NCI-H82 treated with DMSO at 0.1 percent for 48 hours (cell line): ENCODE data around the gene KCNN3.
"Not testable (repeated sequence)": the region's sequence is repeated elsewhere in the genome, so short reads cannot be mapped to it uniquely, and the experiment has no call there.

Source experiments
- DNase-seq: peaks from one replicate; lab custom pipeline; 2025; ENCODE audit not compliant: unreplicated experiment; lab: John Stamatoyannopoulos, UW

KCNN3 gene

GRCh38 chr1:154670310-154671270 is 199.5 kb downstream of the KCNN3 start:
- DNase-seq: not testable (repeated sequence)

DNA sequence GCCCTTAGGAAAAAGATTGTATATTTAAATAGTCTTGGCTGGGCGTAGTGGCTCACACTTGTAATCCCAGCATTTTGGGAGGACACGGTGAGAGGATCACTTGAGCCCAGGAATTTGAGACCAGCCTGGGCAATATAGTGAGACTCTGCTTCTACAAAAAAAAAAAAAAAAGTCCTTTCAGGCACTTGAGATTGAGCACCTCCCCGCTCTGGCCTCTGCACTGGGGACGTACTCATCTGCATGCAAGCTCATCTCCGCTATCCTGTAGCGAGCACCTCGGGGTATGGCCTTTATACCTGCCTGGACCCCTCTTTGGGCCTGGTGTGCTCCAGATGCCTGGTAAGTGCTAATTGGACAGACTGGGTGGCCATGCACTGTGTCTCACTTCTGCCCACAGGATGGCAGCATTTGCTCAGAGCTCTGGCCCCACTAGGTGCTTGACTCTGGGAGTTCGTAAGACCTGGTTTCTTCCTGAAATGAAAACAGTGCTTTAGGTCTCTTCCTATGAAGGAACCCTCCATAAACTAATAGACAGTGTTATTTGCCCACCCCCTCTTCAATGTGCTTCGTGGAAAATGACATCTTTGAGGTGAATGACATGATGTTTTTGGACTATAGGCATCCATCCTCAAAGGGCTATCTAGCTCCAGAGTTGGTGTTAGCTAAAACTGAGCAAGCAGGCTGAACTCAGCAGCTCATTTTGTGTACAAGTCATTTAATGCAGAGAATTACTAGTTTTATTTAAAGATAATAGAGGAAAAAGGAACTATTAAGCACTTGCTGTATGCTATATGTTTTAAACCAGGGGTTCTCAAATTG is 200.4 kb downstream of the KCNN3 start:
- peak; percentile 74 for DNase-seq

DNA sequence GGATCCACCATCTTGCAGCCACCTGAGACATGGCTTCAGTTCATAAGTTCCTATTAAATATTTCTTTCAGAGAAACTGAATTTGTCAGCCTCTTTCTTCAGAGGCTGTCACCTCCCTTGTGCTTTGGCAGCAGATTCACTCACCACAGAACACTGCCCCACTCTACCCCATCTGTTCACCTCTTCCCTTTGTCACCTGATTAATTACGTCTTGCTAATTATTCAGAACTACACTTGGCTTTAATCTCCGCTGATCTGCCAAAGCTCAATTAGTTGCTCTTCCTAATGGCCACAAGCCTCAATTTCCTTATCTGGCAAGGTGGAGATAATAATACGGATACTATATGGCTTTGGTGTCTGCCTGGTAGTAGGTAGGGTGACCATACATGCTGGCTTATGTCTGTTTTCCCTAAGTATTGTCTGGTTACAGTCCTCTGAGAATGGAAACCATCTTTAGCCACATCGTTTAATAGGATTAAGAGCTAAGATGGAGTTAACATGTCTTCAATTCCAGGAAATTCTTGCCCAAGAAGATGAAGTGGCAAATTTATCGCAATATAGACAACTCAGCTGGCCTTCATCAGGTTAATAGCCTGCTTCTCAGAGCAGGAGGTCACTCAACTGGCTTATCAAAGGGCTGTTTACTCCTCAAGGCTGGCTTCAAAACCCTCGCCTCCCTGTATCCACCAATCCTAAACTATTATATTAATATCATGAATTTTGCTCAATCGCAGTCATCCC is 203.9 kb downstream of the KCNN3 start:
- DNase-seq: peak; percentile 92

GRCh38 chr1:154664331-154665002 is 205.6 kb downstream of the KCNN3 start:
- DNase-seq: no peak

DNA sequence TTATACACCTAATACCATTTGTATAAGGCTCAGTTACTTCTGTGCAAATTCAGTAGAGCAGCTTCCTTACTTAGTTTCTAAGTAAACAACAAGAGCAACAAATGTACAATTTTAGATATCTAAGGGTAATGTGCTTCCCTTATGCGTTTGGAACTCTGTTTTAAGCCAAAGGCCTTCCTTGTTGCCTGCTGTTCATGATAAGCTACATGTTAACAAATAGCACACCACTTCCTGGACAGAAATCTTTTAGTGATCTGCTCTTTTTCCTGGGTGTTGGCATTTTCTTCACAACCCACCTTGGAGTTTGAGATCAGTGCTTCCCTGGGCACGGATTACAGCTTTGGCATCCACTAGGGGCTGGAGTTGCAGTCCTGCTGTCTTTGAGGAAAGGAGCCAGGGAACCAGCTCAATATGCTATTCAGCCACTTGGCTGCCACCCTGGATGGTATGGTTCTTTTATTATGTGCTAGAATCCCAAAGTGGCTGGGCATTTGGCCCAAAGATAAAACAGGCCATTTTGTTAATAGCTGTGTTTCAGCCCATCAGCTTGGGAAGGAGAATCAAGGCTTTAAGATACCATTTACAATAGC is 206.5 kb downstream of the KCNN3 start:
- no peak for DNase-seq

GRCh38 chr1:154661110-154661509 is 209.0 kb downstream of the KCNN3 start:
- DNase-seq: no peak

DNA sequence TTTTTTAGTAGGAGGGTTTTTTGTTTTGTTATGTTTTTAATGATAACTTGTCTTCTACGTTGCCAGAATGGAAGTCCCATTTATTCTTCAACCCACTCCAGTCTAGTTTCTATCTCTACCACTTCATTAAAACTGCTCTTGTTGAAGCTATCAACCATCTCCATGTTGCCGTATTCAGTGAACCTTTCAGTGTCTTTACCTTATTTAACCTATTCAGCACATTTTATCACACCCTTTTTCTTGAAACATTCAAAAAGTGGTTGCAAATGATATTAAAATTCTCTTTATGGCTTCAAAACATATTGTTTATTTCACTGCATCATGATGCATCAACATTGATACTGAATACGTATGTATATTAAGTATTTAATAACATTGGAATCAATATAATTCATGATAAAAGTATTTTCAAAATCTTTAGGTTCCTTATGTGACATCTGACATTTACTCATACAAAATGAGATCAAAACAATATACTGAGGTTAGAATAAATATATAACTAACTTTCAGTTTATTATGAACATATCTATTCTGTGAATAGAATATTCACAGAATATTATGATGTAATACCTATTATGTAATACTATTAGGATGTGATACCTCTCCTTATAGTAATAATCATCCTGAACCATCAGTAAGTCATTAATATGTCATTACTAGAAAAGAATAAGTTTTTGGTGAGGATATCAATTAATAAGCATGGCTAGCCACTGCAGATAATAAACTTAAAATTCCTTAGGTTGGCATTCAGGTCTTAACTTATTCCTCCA is 210.1 kb downstream of the KCNN3 start:
- no peak for DNase-seq

DNA sequence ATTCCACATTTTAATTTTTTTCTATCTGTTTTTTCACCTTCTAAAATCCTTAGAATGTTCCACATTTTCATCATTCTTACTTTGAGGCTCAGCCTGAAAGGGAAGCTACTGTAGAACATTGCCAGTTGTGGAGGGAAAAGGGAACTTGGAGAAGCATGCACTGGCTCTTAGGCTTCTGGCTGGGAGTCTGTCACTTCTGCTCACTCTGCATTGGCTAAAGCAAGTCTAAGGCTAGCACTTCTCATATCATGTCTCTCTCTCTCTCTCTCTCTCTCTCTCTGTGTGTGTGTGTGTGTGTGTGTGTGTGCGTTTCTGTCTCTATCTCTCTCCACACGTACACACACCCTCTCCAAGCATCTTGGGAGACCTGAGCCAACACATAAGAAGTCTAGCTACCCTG is 212.5 kb downstream of the KCNN3 start:
- DNase-seq: no peak

- no peak for DNase-seq
Observed at GRCh38 chr1:154652893-154653292, 217.2 kb downstream of the KCNN3 start.
